Activated naive CD8-positive, alpha-beta T cell treated with anti-CD3 and anti-CD28 coated beads, Interleukin-2, amount 50 U/mL, for 16 hours (primary cell): ENCODE results near the gene PCSK9.

ENCODE experiments used
- DNase-seq: peaks from one replicate; pipeline ENCODE4 v3.0.0-alpha.2; 2020; ENCODE audit warnings: low read depth, low spot score

The PCSK9 gene

DNA sequence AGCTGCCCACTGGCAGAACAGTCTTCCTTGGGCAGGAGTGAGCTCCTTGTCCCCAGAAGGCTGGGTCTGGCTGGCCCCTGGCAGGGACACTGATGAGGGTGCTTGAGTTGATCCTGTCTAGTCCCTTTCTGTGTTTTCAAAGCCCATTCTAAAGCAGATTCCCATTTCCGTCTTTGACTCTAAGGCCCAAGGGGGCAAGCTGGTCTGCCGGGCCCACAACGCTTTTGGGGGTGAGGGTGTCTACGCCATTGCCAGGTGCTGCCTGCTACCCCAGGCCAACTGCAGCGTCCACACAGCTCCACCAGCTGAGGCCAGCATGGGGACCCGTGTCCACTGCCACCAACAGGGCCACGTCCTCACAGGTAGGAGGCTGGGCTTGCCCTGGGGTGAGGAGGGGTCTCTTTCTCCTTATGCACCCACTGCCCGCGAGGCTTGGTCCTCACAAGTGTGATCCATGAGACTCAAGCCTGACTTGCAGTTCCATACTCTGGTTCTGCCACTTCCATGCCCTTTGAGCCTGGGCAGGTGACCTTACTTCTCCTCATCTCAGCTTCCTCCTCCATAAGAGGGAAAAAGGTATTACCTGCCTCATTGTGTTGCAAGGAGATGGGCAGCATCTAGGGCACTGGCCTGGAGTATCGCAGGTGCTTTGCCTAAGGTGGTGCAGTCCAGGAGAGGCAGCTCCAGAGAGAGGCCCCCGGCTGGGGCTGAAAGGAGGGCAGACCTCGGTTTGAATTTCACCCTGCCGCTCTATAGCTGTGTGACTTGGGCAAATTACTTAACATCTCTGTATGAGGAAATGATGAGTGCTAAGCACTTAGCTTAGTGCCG lies 20.2 kb downstream of the PCSK9 start:
- no peak for DNase-seq

GRCh38 chr1:55060133-55060999 lies 21.0 kb downstream of the PCSK9 start:
- DNase-seq: no peak

GRCh38 chr1:55061000-55061705 lies 21.8 kb downstream of the PCSK9 start:
- DNase-seq: no peak

GRCh38 chr1:55061706-55062321 lies 22.5 kb downstream of the PCSK9 start:
- no peak for DNase-seq

GRCh38 chr1:55062801-55063576 lies 23.6 kb downstream of the PCSK9 start:
- DNase-seq: no peak

- DNase-seq: no peak
Measured at GRCh38 chr1:55063577-55063942, 24.2 kb downstream of the PCSK9 start.

DNA sequence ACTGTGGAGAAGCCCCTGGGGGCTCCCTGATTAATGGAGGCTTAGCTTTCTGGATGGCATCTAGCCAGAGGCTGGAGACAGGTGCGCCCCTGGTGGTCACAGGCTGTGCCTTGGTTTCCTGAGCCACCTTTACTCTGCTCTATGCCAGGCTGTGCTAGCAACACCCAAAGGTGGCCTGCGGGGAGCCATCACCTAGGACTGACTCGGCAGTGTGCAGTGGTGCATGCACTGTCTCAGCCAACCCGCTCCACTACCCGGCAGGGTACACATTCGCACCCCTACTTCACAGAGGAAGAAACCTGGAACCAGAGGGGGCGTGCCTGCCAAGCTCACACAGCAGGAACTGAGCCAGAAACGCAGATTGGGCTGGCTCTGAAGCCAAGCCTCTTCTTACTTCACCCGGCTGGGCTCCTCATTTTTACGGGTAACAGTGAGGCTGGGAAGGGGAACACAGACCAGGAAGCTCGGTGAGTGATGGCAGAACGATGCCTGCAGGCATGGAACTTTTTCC lies 24.8 kb downstream of the PCSK9 start:
- no peak for DNase-seq

DNA sequence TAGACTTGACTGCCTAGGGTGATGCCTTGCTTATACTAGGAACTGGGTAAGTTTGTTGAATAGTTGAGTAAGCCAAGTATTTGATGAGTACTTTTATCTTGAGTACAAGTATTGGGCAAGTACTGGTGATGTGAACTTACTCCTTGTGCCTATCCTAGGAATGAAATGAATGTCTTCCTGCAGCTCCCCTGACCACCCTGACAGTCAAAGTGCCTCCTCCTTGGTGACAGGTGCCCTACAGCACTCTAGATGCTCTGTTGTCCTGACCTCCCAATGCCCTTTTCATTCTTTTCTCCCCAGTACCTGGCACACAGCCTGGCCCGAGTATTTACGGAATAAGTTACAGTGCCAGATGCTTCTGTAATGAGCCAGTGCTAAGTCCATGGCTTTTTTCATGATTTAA lies 25.5 kb downstream of the PCSK9 start:
- DNase-seq: no peak

DNA sequence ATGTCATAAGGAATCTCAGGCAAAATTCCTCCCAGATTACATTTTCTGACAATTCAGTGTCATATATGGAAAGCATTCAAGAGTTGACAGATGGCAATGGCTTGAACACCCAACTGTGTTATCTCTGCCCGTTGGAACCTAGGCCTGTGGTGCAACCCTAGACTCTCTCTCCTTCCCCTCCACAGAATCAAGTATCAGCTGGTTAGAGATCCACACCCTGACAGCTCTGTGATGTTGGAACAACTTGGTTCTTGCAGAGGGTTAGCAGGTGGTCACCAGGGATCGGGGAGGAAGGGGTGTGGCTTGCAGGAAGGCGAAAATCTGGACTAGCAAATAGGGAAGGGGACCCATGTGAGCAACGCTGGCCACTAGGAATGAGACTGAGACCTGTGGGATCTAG lies 26.3 kb downstream of the PCSK9 start:
- no peak for DNase-seq

DNA sequence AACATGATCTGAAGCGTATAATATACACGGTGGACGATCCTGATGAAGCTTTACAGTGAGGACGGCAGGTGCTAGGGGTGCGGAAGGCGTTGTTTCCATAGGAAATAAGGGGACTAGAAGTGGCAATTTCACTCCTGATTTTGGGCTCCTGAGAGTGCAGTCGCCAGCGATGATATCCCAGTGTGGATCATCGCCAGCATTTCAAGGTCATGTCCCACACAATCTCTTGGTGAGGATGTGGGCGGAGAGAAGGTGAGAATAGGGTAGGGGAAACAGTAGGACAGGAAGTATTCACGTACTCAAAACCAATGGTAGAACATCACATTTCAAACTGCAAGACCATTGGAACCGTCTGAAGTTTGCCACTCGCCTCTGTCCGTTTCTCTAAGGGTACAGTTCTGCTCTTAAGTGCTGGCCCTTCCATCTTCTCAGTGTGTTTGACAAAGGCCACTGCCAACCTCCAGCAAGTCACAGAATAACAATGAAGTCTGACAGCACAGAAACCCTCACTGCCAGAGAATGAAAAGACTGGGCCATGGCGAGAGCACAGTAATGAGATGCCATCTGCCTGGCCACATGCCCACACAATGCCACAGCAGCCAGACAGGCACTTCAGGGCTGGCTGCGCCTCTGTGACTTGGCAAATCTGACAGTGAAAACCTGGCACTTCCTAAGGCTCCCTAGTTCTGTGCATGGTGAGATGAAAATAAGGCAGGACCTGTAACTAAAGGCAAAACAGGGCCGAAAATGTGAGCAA lies 27.9 kb downstream of the PCSK9 start:
- DNase-seq: no peak

DNA sequence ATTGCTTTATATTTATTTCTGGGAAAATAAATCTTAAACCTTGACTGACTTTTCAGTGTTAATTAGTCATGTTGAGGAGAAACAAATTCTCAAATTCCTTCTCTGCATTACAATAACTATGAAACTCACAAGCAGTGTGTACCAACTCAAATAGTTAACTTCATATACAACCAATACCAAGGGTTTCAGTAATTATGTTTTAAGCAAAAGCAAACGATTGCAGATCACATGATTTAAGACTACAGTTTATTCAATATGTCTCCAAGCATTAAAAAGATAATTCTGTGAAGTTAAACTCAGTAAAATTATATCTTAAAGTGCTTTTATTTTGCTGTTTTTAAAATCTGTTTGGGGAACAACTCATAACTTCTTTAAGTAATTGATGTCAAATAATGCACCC lies 28.6 kb downstream of the PCSK9 start:
- DNase-seq: no peak

DNA sequence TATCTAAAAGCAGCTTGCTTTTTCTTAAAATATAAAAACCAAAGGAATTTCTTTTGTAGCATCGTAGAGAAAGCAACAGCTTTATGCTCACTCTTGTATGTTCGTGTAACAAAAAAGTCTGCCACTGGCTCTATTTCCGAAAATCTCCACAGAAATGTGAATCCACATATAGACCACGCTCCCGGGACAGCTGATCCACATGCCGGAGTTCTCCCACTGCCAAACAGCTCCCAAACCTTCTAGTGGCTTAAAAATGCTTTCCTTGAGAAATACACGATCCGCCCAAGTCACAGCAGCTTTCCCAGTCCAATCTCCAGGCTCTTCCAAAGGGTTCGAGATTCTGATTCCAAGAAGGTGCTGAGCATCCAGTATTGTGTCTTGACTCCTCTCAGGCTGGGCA lies 29.3 kb downstream of the PCSK9 start:
- DNase-seq: no peak

GRCh38 chr1:55069280-55069679 lies 29.9 kb downstream of the PCSK9 start:
- DNase-seq: no peak

GRCh38 chr1:55070293-55071164 lies 31.2 kb downstream of the PCSK9 start:
- DNase-seq: no peak

GRCh38 chr1:55071477-55071876 lies 32.1 kb downstream of the PCSK9 start:
- no peak for DNase-seq

DNA sequence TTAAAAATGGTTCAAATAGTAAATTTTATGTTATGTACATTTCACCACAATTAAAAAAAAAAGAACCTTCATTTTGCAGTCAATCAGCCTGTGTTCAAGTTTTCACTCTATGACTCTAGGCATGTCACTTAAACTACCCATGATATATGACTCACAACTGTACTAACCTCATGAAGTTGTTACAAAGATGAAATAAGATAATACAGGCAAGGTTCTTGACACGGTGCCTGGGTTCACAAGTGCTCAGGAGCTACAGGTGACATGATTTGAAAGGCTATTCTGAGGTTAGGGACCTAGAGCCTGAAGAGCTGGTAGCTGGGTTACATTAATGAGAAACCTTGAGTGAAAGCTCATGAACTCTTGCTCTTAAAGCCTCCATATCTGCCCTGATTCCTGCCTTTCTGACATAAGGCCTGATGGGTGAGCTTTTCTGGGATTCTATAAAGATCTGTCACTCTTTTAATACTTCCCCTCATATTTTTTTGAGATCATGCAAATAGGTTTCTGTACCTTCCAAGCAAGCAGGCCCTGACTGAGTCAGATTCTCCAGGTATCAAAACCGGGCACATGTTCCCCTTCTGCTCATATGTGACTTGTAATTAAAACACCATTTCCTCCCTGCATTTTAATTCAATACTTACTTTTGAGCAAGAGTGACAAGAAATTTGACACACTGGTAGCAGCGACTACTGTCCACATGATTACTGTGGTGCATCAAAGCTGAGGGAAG lies 34.0 kb downstream of the PCSK9 start:
- no peak for DNase-seq

GRCh38 chr1:55074455-55074854 lies 35.1 kb downstream of the PCSK9 start:
- DNase-seq: no peak

DNA sequence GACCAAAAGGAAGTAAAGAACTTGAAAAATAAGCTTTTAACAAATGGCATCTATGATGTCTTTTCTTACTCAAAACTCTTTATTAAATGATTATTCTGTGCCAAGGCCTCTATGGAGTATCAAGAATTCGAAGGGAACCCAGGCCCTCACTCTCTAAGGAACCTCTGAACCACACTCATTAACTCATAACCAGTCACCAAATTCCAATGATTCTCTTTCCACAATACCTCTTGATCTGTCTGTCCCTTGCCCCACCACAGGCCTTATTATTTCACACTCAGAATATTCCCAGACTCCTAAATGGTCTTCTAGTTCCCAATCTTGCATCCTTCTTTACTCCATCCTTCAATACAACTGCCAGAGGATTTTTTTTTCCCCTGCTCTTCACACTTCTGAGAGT lies 37.0 kb downstream of the PCSK9 start:
- DNase-seq: no peak
